PFSK-1 (cell line): Measurements from ENCODE around the gene SINHCAF.

Experiments
- FOXP2 ChIP-seq: optimal IDR thresholded peaks from 2 replicates; pipeline ENCODE3; 2011; ENCODE audit warnings: borderline replicate concordance, control low read depth, inconsistent platforms; ENCODE audit not compliant: insufficient read depth; ENCODE audit errors: extremely low read length, extremely low read depth
- POLR2AphosphoS5 ChIP-seq: IDR thresholded peaks from 2 replicates; pipeline ENCODE4 v1.6.1; 2012; ENCODE audit warnings: low read depth, mild to moderate bottlenecking, control low read depth, low read length, moderate library complexity
- REST ChIP-seq, 2 experiments: IDR thresholded peaks; 2 replicates each; pipeline versions ENCODE4 v1.6.1 to v1.8.0; 2011 to 2012; ENCODE audit warnings: low read depth in 2 of 2, low read length in 2 of 2, control low read depth in 1 of 2, inconsistent platforms in 1 of 2, mild to moderate bottlenecking in 1 of 2, moderate library complexity in 1 of 2; ENCODE audit not compliant: insufficient read depth in 1 of 2
- SIN3A ChIP-seq: IDR thresholded peaks from 2 replicates; pipeline ENCODE4 v1.6.1; 2012; ENCODE audit warnings: mild to moderate bottlenecking, low read length, moderate library complexity, borderline replicate concordance; ENCODE audit not compliant: insufficient read depth
- TAF1 ChIP-seq: IDR thresholded peaks from 2 replicates; pipeline ENCODE4 v1.6.1; 2012; ENCODE audit warnings: low read length, control low read depth, borderline replicate concordance; ENCODE audit not compliant: insufficient read depth

Gene SINHCAF

GRCh38 chr12:31362115-31362758, 36.3 kb upstream of the SINHCAF start:
- TF ChIP-seq FOXP2 (no peak), TAF1 (no peak), SIN3A (no peak), POLR2AphosphoS5 (no peak)

DNA sequence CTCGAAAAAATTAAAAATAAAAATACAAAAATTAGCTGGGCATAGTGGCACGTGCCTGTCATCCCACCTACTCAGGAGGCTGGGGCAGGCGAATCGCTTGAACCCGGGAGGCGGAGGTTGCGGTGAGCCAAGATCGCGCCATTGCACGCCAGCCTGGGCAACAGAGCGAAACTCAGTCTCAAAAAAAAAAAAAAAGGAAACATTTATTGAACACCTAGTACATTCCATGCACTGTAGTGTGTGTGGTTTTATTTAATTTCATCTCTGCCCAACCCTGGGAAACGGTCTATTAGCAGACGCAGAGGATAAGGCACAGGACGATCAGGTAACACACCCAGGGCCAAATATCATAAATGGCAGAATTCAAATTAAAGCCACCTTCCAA, 35.8 kb upstream of the SINHCAF start:
- no peak for TF ChIP-seq SIN3A
- no peak for TF ChIP-seq POLR2AphosphoS5
- no peak for TF ChIP-seq TAF1
- TF ChIP-seq FOXP2 = no peak
- TF ChIP-seq REST (IDR thresholded peaks at IDR 0.05; ENCODE audit: insufficient read depth in 1 of 2, low read depth in 2 of 2, low read length in 2 of 2) = no peak

GRCh38 chr12:31355747-31356107, 29.8 kb upstream of the SINHCAF start:
- TF ChIP-seq POLR2AphosphoS5 (no peak), REST (IDR thresholded peaks at IDR 0.05; ENCODE audit: insufficient read depth in 1 of 2, low read depth in 2 of 2, low read length in 2 of 2) (no peak), TAF1 (no peak), SIN3A (no peak), FOXP2 (no peak)

DNA sequence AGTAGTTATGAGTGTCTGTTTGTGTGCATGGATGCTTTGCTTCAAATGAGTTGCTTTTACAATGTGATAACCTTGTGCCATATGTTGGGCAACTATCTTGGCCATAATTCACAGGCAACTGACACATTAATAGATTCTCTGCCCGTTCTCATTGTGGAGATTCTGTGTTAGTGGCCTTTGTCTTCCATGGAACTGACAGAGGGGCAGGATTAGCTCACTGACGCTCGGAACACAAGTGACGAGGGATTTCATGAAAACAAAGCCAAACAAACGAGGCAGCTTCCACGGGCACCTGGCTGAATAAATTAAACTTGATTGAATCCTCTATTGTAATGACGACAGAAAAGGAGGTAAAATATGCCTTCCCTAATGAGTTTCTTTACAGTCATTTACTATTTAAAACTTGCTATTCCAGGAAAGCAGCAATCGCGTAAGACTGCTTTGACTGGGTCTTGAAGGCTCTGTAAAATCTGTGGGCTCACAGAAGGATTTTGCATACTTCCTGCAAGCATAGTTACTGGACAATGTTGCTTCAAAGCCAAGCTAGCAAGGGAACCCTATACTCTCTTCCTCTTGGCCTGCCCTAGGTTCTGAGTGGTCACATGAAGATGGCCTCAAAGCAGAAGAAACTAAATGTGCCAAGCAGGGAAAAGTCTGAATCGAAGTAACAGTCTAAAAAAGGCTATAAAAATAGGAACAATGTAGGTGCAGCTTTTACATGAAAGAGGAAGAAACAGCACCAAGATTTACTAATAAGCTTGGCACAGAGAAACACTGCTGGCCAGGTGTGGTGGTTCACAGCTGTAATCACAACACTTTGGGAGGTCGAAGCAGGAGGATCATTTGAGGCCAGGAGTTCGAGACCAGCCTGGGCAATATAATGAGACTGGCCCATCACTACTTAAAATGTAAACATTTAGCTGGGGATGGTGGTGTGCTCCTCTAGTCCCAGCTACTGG, 28.1 kb upstream of the SINHCAF start:
- TF ChIP-seq SIN3A = no peak
- no peak for TF ChIP-seq POLR2AphosphoS5
- no peak for TF ChIP-seq TAF1
- no peak for TF ChIP-seq FOXP2
- TF ChIP-seq REST (IDR thresholded peaks at IDR 0.05; ENCODE audit: insufficient read depth in 1 of 2, low read depth in 2 of 2, low read length in 2 of 2) = no peak

DNA sequence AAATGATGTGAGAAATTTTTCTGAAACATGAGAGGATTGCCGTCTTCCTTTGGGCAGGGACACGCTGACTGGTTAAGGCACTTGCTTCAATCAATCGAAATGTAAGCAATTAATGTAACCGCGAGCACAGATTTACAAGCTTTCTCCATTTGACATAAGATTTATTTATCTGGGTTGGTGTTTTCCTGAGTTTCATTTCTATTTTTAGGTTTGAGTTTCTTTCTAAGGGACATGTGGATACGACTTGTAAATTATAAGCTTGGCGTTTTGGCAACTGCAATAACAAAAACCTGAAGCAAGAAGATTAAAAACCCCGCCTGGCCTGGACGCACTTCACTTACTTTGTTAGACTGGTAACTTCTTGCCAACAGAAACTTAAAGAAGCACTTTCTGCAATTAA, 20.3 kb upstream of the SINHCAF start:
- TF ChIP-seq TAF1 = no peak
- no peak for TF ChIP-seq REST (IDR thresholded peaks at IDR 0.05; ENCODE audit: insufficient read depth in 1 of 2, low read depth in 2 of 2, low read length in 2 of 2)
- no peak for TF ChIP-seq POLR2AphosphoS5
- TF ChIP-seq SIN3A = no peak
- no peak for TF ChIP-seq FOXP2
